HG02981 (cell line): ENCODE results near the gene HEATR5A.
"Not testable (repeated sequence)": the region's sequence is repeated elsewhere in the genome, so short reads cannot be mapped to it uniquely, and the experiment has no call there.

Experiments
- ATAC-seq: cut with Tn5 transposase; IDR thresholded peaks from one replicate; pipeline ENCODE4 v1.9.1; 2021; ENCODE audit warnings: mild to moderate bottlenecking, moderate library complexity; ENCODE audit not compliant: unreplicated experiment

The HEATR5A gene

DNA sequence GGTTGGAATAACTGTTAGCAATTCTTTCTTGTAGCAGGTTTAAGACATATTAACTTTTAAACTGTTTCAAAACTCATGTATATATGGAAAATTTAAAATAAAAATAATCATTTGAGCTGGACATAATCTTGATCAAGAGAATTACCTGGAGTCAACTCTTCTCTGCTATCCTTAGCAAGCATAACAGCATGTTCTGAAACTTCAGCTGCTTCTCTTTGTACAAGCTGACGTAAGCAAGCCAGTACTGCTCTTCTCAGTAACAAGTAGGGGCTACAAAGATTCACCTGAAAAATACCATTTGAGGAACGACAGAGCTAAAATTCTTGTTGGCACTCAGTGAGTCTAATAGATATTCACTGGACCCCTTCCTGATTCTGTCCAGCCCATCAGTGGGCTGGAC lies 83.0 kb downstream of the HEATR5A start:
- ATAC-seq: no peak

DNA sequence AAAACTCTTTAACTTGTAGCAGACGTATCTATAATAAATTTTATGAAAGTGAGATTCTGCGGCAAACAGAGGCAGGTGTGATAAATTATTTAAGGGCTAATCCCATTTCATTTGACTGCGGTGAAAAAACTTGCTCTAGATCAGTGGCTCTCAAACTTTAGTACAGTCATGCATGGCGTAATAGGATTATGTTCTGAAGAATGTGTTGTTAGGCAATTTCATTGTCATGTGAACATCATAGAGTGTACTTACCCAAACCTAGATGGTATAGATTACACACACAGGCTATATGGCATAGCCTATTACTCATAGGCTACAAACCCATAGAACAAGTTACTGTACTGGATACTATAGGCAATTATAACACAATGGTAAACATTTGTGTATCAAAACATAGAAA lies 83.7 kb downstream of the HEATR5A start:
- ATAC-seq: no peak

DNA sequence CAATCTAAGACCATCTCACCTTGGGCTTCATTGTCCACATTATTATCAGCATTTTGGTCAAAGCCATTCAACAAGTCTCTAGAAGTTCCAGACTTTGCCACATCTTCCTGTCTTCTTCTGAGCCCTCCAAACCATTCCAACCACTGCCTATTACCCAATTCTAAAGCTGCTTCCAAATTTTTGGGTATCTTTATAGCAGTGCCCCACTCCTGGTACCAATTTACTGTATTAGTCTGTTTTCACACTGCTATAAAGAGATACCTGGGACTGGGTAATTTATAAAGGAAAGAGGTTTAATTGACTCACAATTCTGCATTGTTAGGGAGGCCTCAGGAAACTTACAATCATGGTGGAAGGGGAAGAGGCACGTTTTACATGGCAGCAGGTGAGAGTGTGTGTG lies 89.0 kb downstream of the HEATR5A start:
- ATAC-seq: not testable (repeated sequence)

GRCh38 chr14:31329876-31330521 lies 90.4 kb downstream of the HEATR5A start:
- ATAC-seq: not testable (repeated sequence)

GRCh38 chr14:31326111-31326510 lies 94.2 kb downstream of the HEATR5A start:
- ATAC-seq: no peak

DNA sequence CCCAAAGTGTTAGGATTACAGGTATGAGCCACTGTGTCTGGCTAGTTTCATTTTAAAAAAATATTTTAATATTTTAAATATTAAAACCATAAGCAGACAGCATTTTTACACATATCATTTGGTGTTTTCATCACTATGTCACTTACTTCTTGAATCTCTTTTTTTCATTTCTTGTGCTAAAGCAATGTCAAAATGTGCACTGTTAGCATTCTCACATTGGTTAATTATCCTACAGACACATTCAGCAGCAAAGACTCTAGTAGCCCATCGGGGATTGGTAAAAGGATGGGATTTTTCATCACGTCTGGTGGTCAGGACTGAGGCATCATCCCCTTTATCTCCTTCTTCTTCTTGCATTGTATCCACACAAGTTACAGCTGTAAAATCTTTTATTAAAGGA lies 96.9 kb downstream of the HEATR5A start:
- ATAC-seq: no peak

- no peak for ATAC-seq
Observed at GRCh38 chr14:31320922-31321766, 99.2 kb downstream of the HEATR5A start.

DNA sequence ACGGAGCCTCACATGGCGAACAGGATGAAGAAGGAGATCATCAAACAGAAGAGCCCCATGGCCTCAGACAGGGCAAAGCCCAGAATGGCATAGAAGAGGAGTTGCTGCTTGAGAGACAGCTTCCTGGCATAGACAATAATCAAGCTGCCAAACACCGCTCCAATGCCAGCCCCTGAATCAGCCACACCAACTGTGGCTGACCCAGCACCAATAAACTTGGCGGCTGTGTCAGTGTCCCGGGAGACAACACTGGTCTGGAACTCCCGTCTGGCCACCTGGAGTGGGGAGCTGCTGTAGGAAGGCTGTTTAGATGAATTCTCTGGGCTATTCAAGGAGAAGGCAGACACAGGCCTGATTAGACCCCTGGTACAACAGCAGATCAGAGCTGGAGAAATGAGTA lies 100.1 kb downstream of the HEATR5A start:
- ATAC-seq: no peak

DNA sequence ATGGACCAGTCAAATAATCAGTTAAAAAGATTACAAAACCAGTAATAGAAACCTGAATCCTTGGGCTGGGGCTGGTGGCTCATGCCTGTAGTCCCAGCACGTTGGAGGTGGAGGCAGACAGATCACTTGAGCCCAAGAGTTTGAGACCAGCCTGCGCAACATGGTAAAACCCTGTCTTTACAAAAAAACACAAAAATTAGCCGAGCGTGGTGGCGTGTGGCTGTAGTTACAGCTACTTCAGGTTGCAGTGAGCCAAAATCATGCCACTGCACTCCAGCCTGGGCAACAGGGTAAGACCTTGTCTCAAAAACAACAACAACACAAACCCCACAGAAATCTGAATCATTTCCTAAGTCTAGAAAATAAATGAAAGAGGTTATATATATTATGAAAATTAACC lies 100.6 kb downstream of the HEATR5A start:
- no peak for ATAC-seq

DNA sequence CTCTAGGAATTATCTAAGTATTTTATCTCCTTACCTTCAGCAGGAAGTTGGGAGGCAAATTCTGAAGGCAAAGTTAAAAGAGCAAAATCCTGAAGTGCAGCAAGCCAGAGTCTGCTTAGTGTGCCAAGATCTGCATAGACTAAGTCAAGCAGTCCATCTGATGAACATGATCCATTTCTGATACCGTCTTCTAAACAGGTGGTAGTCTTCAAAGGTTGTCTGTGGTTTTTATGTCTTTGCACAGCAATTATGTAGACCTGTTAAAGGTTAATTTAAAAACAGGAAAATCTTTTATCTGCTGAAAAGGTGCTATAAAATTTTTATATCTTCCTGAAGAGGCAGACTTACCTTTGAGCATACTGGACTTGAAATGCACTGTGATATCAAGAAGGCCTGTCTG lies 107.4 kb downstream of the HEATR5A start:
- no peak for ATAC-seq

- ATAC-seq: not testable (repeated sequence)
Observed at GRCh38 chr14:31312370-31312769, 108.0 kb downstream of the HEATR5A start.

DNA sequence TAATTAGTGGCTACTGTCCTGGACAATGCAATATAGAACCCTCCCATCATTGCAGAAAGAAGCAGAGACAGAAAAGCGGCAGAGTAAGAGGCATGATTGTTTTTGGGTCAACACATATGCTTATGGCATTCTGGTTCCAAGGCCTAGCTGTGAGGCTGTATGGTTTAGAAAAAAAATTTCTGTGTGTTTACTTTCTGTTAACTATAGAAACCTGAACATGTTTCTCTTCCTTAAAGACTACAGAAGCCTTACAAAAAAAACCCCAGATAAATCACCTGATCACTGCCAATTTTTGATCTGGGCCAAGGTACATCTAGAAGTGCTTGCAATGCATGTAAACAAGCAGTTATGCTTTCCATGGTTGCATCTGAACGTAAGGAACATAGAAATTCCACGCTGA lies 112.7 kb downstream of the HEATR5A start:
- no peak for ATAC-seq

DNA sequence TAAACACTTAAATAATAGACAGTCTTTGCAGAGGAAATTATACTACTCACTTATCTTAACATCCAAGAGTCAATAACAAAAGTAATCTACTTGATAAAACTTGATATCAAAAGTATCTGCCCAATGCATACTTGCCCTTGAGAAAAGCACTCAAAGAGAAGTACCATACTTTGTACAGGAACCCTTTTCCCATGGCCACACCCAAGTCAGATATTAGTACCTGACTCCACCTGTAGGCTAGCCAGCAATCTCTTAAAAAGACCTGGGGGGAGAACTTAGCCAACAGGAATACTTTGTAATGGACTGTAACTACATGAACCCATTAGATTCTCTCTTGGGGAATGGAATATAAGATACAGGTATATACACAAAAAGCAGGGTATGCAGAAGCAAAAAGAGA lies 113.2 kb downstream of the HEATR5A start:
- no peak for ATAC-seq

GRCh38 chr14:31303654-31304053 lies 116.7 kb downstream of the HEATR5A start:
- ATAC-seq: no peak

GRCh38 chr14:31300883-31301282 lies 119.5 kb downstream of the HEATR5A start:
- no peak for ATAC-seq

- ATAC-seq: no peak
Observed at GRCh38 chr14:31300296-31300695, 120.1 kb downstream of the HEATR5A start.

DNA sequence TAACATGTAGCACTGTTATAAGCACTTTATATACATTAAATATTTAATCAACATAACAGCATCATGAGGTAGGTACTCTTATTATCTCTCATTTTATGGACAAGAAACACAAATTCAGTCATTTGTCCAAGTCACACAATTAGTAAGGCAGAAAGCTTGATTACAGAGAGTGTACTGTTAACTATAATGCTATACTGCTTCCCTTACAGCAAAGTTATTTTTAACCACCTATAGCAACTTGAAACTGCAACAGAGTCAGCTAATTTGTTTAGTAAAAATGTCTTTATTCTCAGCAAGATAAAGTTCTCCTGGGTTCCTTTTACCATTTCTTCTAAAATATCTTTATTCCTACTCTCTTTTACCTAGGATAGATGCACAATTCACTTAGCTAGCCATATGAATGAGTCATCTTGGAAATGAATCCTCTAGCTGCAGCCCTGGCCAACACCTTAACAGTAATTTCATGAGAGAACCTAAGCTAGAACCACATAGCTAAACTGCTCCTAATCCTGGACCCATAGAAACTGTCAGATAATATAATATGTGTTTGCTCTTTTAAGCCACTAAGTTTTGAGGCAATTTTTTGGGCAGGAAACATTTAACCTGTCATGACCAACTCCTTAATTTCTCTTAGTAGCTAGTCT lies 122.5 kb downstream of the HEATR5A start:
- ATAC-seq: no peak

DNA sequence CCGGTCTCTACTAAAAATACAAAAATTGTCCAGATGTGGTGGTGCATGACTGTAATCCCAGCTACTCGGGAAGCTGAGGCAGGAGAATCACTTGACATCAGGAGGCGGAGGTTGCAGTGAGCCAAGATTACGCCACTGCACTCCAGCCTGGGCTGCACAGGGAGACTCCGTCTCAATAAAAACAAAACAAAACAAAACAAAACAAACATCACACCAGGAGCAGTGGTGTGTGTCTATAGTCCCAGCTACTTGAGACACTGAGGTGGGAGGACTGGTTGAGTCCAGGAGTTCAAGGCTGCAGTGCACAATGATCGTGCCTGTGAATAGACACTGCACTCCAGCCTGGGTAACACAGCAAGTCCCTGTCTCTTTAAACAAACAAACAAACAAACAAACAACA lies 123.2 kb downstream of the HEATR5A start:
- no peak for ATAC-seq

DNA sequence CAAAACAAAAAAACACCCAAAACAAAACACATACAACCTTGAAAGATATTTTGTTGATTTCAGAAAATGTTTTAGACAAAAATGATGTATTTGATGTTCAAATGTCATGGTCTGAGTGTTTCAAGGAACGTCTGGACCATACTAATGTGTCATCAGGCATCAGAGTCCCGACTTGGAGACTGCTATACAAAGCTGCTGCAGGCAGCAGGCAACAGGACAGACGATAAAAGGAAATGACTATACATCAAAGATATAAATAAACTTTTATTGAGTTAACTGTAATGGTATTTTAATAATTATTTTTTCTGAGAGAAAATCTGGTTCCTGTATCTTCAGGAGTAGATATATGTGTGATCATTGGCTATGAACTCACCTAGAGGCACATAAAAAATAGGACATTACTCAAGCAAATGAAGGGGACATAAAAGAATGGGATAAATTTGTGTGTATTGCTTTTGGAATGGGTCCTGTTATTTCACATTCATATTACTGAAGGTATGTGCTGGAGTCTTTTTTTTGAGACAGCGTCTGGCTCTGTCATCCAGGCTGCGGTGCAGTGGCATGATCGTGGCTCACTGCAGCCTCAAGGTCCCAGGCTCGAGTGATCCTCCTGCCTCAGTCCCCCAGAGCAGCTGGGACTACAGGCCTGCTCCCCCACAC lies 125.5 kb downstream of the HEATR5A start:
- ATAC-seq: no peak

GRCh38 chr14:31292937-31293616 lies 127.3 kb downstream of the HEATR5A start:
- ATAC-seq: no peak

DNA sequence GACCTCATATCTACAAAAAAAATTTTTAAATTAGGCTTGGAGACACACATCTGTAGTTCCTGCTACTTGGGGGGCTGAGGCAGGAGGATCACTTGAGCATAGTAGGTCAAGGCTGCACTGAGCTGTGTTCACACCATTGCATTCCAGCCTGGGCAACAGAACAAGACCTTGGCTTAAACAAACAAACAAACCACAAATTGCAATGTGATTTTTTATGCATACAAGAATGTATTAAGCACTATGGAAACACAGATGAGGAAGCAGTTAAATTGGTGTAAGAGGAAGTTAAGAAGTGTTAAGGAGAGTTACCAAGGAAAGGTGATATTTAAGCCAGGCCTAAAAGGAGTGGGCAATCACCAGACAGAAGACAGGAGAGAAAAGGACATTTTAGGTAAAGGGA lies 129.1 kb downstream of the HEATR5A start:
- ATAC-seq: no peak
